Lung (tissue), 12 donors: ENCODE measurements around the gene SZT2. TPM values are rescaled to one million over a fixed set of nuclear protein-coding genes. Genes with fewer than 3 reads are reported as not detected.

Source experiments
- ATAC-seq: fragments of 200-7000 bp; cut with Tn5 transposase; one replicate; pipeline ENCODE4 v1.9.1; 2020; ENCODE audit warnings: moderate number of reproducible peaks; ENCODE audit not compliant: insufficient read depth, low FRiP score
- DNase-seq, 3 donors: peaks; one replicate each; pipeline ENCODE4 v3.0.0-alpha.2; 2013 to 2017
- H3K27ac ChIP-seq, 2 donors: one replicate each; pipeline ENCODE4 v1.5.1; 2013; ENCODE audit warnings: mild to moderate bottlenecking in 2 of 2, moderate library complexity in 2 of 2, control low read depth in 1 of 2, inconsistent platforms in 1 of 2, low read depth in 1 of 2, low read length in 1 of 2
- H3K27me3 ChIP-seq, 3 donors: one replicate each; pipeline ENCODE4 v1.5.1; 2013; ENCODE audit warnings: low read length in 2 of 3; ENCODE audit not compliant: control insufficient read depth in 3 of 3, insufficient read depth in 3 of 3
- H3K36me3 ChIP-seq, 4 donors: one replicate each; pipeline ENCODE4 v1.5.1; 2013; ENCODE audit warnings: low read length in 4 of 4, mild to moderate bottlenecking in 1 of 4, moderate library complexity in 1 of 4; ENCODE audit not compliant: control insufficient read depth in 4 of 4, insufficient read depth in 4 of 4
- H3K4me1 ChIP-seq, 5 donors: one replicate each; pipeline ENCODE4 v1.5.1; 2013; ENCODE audit warnings: low read length in 5 of 5, mild to moderate bottlenecking in 2 of 5, moderate library complexity in 1 of 5; ENCODE audit not compliant: control insufficient read depth in 5 of 5, insufficient read depth in 5 of 5
- H3K4me3 ChIP-seq: one replicate; pipeline ENCODE4 v1.5.1; 2013; ENCODE audit warnings: mild to moderate bottlenecking, control low read depth, moderate library complexity
- H3K9ac ChIP-seq, 2 donors: one replicate each; pipeline ENCODE4 v1.5.1; 2013; ENCODE audit warnings: low read length in 2 of 2, control low read depth in 1 of 2; ENCODE audit not compliant: insufficient read depth in 1 of 2
- H3K9me3 ChIP-seq, 4 donors: one replicate each; pipeline ENCODE4 v1.5.1; 2013; ENCODE audit warnings: low read length in 3 of 4, mild to moderate bottlenecking in 1 of 4, moderate library complexity in 1 of 4; ENCODE audit not compliant: control insufficient read depth in 4 of 4, insufficient read depth in 3 of 4
- CTCF ChIP-seq: IDR thresholded peaks from 2 replicates; pipeline ENCODE4 v1.5.1; 2012; ENCODE audit warnings: mild to moderate bottlenecking; ENCODE audit errors: control extremely low read depth, extremely low read depth
- WGBS, 2 donors: extraction: QIAGEN DNeasy Blood & Tissue Kit; methylation state at CpG; one replicate each; pipeline ENCODE4 v1.1.7; 2013; 5-methylcytosine and 5-hydroxymethylcytosine counted together
- polyA plus RNA-seq, 2 donors: library from polyadenylated mRNA; stranded (reverse); fragments of 200-250 nt; gene quantifications; one replicate each; pipeline ENCODE4 v1.2.1, GENCODE V29; 2013
- total RNA-seq, 2 donors: library from RNA; depleted of rRNA in 1 of 2; stranded (reverse); fragments of >200 nt in 1 of 2; gene quantifications; one replicate each; pipeline ENCODE4 v1.2.1, GENCODE V29; 2014 to 2021
- donor health status: control.
- donor health status: control.
- donor health status: Bipolar disorder and iron deficiency.
- donor health status: healthy.
- donor health status: DM: yes; HTN: yes; CAD: no.

The SZT2 gene
- total and polyA plus RNA-seq, 4 donors = 15.2 to 71.5 (median 40.2) TPM

GRCh38 chr1:43351421-43352350 lies 38.0 kb upstream of the SZT2 start:
- TF ChIP-seq CTCF = no peak
- ATAC-seq (no peak), DNase-seq (no peak)
- no peaks in the 10 kb centered on the region for H3K36me3 ChIP-seq
- peaks cover 0 to 12% (median 4%) of the 10 kb centered on the region in 5 donors for H3K4me1 ChIP-seq
- no peak overlapping the region for H3K4me3 ChIP-seq
- no peak overlapping the region for H3K9ac ChIP-seq
- no peaks in the 10 kb centered on the region for H3K9me3 ChIP-seq
- WGBS, 2 donors = 88 to 89% methylated on average over 10 of the region's 10 CpGs
- H3K27me3 ChIP-seq = peaks cover 0 to 5% (median 0%) of the 10 kb centered on the region in 3 donors
- H3K27ac ChIP-seq = no peak overlapping the region

- TF ChIP-seq CTCF = no peak
These were observed 37.4 kb upstream of the SZT2 start for GRCh38 chr1:43352351-43352705.

GRCh38 chr1:43352881-43353280 lies 36.8 kb upstream of the SZT2 start:
- H3K9ac ChIP-seq = no peak overlapping the region
- no peak overlapping the region for H3K4me3 ChIP-seq
- DNase-seq (peak in 1 of 3 donors; percentile 56), ATAC-seq (no peak)
- 57 to 61% methylated on average over 3 of the region's 3 CpGs for WGBS, 2 donors
- no peak for TF ChIP-seq CTCF
- H3K27ac ChIP-seq = no peak overlapping the region
- H3K27me3 ChIP-seq = peaks cover 0 to 5% (median 0%) of the 10 kb centered on the region in 3 donors
- no peaks in the 10 kb centered on the region for H3K36me3 ChIP-seq
- H3K4me1 ChIP-seq = peaks cover 0 to 14% (median 5%) of the 10 kb centered on the region in 5 donors
- no peaks in the 10 kb centered on the region for H3K9me3 ChIP-seq

More at GRCh38 chr1:43352351-43352705, 37.4 kb upstream of the SZT2 start:
- Histone ChIP-seq H3K27me3 (peaks cover 0 to 5% (median 0%) of the 10 kb centered on the region in 3 donors), H3K9ac (no peak overlapping the region), H3K4me1 (peaks cover 0 to 12% (median 4%) of the 10 kb centered on the region in 5 donors), H3K36me3 (no peaks in the 10 kb centered on the region), H3K27ac (no peak overlapping the region), H3K9me3 (no peaks in the 10 kb centered on the region), H3K4me3 (no peak overlapping the region)
- DNase-seq (no peak), ATAC-seq (no peak)
- 95 to 98% methylated on average over 2 of the region's 2 CpGs for WGBS, 2 donors
